ENCODE measurements around the gene SHISA6.

DNA sequence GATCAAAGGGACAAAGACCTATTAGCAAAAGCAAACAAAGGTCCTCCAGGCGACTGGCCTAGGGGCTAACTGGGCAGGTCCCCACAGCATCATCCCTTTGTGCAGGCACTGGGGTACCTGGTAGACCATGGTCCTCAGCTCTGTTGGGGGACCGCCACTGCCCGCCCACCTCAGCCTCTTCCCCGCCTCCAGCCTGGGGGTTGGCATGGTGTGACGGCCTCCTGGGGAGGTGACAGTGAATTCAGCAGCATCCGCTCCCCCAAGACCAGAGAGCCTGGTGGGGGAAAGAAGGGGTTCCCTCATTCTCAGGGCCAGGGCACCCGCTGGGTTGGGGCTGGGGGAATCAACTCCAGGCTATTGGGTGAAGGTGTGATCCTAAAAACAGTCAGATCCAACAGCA is 318.6 kb downstream of the SHISA6 start:
- TF ChIP-seq, protein P1, sequence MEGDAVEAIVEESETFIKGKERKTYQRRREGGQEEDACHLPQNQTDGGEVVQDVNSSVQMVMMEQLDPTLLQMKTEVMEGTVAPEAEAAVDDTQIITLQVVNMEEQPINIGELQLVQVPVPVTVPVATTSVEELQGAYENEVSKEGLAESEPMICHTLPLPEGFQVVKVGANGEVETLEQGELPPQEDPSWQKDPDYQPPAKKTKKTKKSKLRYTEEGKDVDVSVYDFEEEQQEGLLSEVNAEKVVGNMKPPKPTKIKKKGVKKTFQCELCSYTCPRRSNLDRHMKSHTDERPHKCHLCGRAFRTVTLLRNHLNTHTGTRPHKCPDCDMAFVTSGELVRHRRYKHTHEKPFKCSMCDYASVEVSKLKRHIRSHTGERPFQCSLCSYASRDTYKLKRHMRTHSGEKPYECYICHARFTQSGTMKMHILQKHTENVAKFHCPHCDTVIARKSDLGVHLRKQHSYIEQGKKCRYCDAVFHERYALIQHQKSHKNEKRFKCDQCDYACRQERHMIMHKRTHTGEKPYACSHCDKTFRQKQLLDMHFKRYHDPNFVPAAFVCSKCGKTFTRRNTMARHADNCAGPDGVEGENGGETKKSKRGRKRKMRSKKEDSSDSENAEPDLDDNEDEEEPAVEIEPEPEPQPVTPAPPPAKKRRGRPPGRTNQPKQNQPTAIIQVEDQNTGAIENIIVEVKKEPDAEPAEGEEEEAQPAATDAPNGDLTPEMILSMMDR (optimal IDR thresholded peaks at IDR 0.05 in 1 of 3, IDR thresholded peaks at IDR 0.05 in 1 of 3, conservative IDR thresholded peaks at IDR 0.05 in 1 of 3; ENCODE audit: extremely low read depth in 1 of 3, insufficient read depth in 2 of 3, low read length in 3 of 3), result no peak
- no peak for TF ChIP-seq EZH2 (IDR thresholded peaks at IDR 0.05; ENCODE audit: low read length)
